Subcutaneous adipose tissue (tissue), 4 donors: Measurements from ENCODE around the gene PLA2G12B. TPM values are rescaled to one million over a fixed set of nuclear protein-coding genes. Genes with fewer than 3 reads are reported as not detected.

Experiments used
- CTCF ChIP-seq: fragments of 450-650 bp; IDR thresholded peaks from one replicate; pipeline ENCODE4 v1.5.1; 2016; ENCODE audit warnings: low read depth, mild to moderate bottlenecking, control low read depth, antibody characterized with exemption, moderate library complexity
- total RNA-seq, 4 donors: library from RNA; depleted of rRNA; stranded (reverse); fragments of >200 nt; gene quantifications; one replicate each; pipeline ENCODE4 v1.1.0, GENCODE V29; 2016

PLA2G12B gene
- total RNA-seq, 4 donors from 2014 or later, result not detected

- TF ChIP-seq CTCF, result no peak
Measured at GRCh38 chr10:72980348-72980747, 25.7 kb upstream of the PLA2G12B start.

- no peak for TF ChIP-seq CTCF
Measured at GRCh38 chr10:72979709-72980108, 25.1 kb upstream of the PLA2G12B start.

- no peak for TF ChIP-seq CTCF
Measured at GRCh38 chr10:72976886-72977285, 22.3 kb upstream of the PLA2G12B start.

GRCh38 chr10:72956001-72956400 lies 1.4 kb upstream of the PLA2G12B start:
- TF ChIP-seq CTCF, result no peak

- TF ChIP-seq CTCF, result no peak
Measured at GRCh38 chr10:72954230-72954595, 393 bp downstream of the PLA2G12B start.

GRCh38 chr10:72953687-72954086 lies 919 bp downstream of the PLA2G12B start:
- TF ChIP-seq CTCF, result no peak

GRCh38 chr10:72952642-72953158 lies 1.9 kb downstream of the PLA2G12B start:
- no peak for TF ChIP-seq CTCF
